GM12878 (cell line): Measurements from ENCODE around the gene NPTN. TPM values are rescaled to one million over a fixed set of nuclear protein-coding genes. Genes with fewer than 3 reads are reported as not detected.

Experiments
- ATAC-seq: fragments of 200-7000 bp; cut with Tn5 transposase; 3 replicates; pipeline ENCODE4 v1.9.1; 2020; ENCODE audit warnings: mild to moderate bottlenecking, moderate library complexity
- BruUV-seq: library from RNA; stranded (reverse); fragments of 400-500 nt; replicated peaks from 2 replicates; lab custom pipeline; 2021; lab: Mats Ljungman, UMichigan
- CTCF ChIA-PET: fragments of 300-600 bp; sonication (Branson Sonifier 250); formaldehyde crosslinking; extraction: SDS; loops from one replicate; lab custom pipeline; 2021; ENCODE audit warnings: inconsistent platforms; lab: Yijun Ruan, JAX
- POLR2A ChIA-PET: fragments of 350-600 bp; formaldehyde crosslinking; extraction: SDS; loops from one replicate; lab custom pipeline; 2021; ENCODE audit warnings: inconsistent platforms; lab: Charles Lee
- RAD21 ChIA-PET: fragments of 300-600 bp; sonication (Branson Sonifier 250); formaldehyde crosslinking; loops from one replicate; lab custom pipeline; 2023; ENCODE audit warnings: antibody characterized with exemption; ENCODE audit not compliant: unreplicated experiment; lab: Charles Lee
- SMC1A ChIA-PET: fragments of 300-600 bp; sonication (Branson Sonifier 250); formaldehyde crosslinking; loops from one replicate; lab custom pipeline; 2023; ENCODE audit not compliant: unreplicated experiment, uncharacterized antibody; lab: Charles Lee
- DNase-seq: peaks from one replicate; pipeline ENCODE4 v3.0.0-alpha.2; 2011; ENCODE audit warnings: low read depth, low spot score
- FAIRE-seq: peaks from 3 replicates; lab custom pipeline; 2011; peaks lifted over from hg19 to GRCh38; lab: Jason Lieb, UNC
- H2AFZ ChIP-seq: 2 replicates; pipeline ENCODE4 v1.6.0; 2011; ENCODE audit warnings: low read depth, low read length, control low read depth; ENCODE audit not compliant: control insufficient read depth
- H3K27ac ChIP-seq: 2 replicates; pipeline ENCODE4 v1.5.1; 2011; ENCODE audit warnings: control low read depth; ENCODE audit not compliant: control insufficient read depth, insufficient read depth
- H3K27me3 ChIP-seq, 2 experiments: replicated peaks in 1 of 2; 2 replicates each; pipeline versions ENCODE4 v1.6.0 to v1.6.1; 2011; ENCODE audit warnings: low read length in 1 of 2; ENCODE audit not compliant: control insufficient read depth in 2 of 2, insufficient read depth in 2 of 2
- H3K36me3 ChIP-seq, 2 experiments: 2 replicates each; pipeline ENCODE4 v1.5.1; 2011; ENCODE audit warnings: low read length in 1 of 2; ENCODE audit not compliant: control insufficient read depth in 2 of 2, insufficient read depth in 2 of 2
- H3K4me1 ChIP-seq: 2 replicates; pipeline ENCODE4 v1.6.1; 2011; ENCODE audit warnings: mild to moderate bottlenecking, low read length, moderate library complexity, mixed read lengths; ENCODE audit not compliant: control insufficient read depth, insufficient read depth
- H3K4me2 ChIP-seq: 2 replicates; pipeline ENCODE4 v1.6.0; 2011; ENCODE audit warnings: control low read depth; ENCODE audit not compliant: control insufficient read depth, insufficient read depth
- H3K4me3 ChIP-seq: fragments of 200-600 bp; sonication (generic); 2 replicates; pipeline ENCODE4 v1.5.1; 2016
- H3K79me2 ChIP-seq: 2 replicates; pipeline ENCODE4 v1.6.0; 2011; ENCODE audit warnings: low read length; ENCODE audit not compliant: control insufficient read depth, insufficient read depth
- H3K9ac ChIP-seq: 2 replicates; pipeline ENCODE4 v1.8.0; 2011; ENCODE audit warnings: low read length, control low read depth, mixed read lengths; ENCODE audit not compliant: control insufficient read depth, insufficient read depth
- H3K9me3 ChIP-seq: replicated peaks from 3 replicates; pipeline ENCODE4 v1.5.1; 2011; ENCODE audit warnings: mild to moderate bottlenecking, low read length; ENCODE audit not compliant: control insufficient read depth, insufficient read depth
- H4K20me1 ChIP-seq: 2 replicates; pipeline ENCODE4 v1.6.0; 2011; ENCODE audit not compliant: control insufficient read depth, insufficient read depth
- BMI1 ChIP-seq: fragments of 450-650 bp; IDR thresholded peaks from 2 replicates; pipeline ENCODE4 v1.6.1; 2016; ENCODE audit warnings: mild to moderate bottlenecking, moderate library complexity, borderline replicate concordance
- ETV6 ChIP-seq, 2 experiments: fragments of 450-650 bp in 1 of 2; IDR thresholded peaks in 1 of 2; conservative IDR thresholded peaks in 1 of 2; 2 replicates each; pipeline ENCODE4 v1.6.1; 2014; ENCODE audit warnings: antibody characterized with exemption in 1 of 2, borderline replicate concordance in 1 of 2, low read depth in 1 of 2, mild to moderate bottlenecking in 1 of 2, moderate library complexity in 1 of 2
- NKRF ChIP-seq: fragments of 450-650 bp; conservative IDR thresholded peaks from 2 replicates; pipeline ENCODE4 v1.6.1; 2017; ENCODE audit warnings: mild to moderate bottlenecking, moderate library complexity
- RELA ChIP-seq: fragments of 450-650 bp; IDR thresholded peaks from 2 replicates; pipeline ENCODE4 v1.8.0; 2014; ENCODE audit warnings: borderline replicate concordance; ENCODE audit not compliant: partially characterized antibody
- RUNX3 ChIP-seq: IDR thresholded peaks from 2 replicates; pipeline ENCODE4 v1.6.1; 2012; ENCODE audit warnings: low read length, inconsistent platforms
- SKIL ChIP-seq: fragments of 450-650 bp; IDR thresholded peaks from 2 replicates; pipeline ENCODE4 v1.6.1; 2017; ENCODE audit warnings: mild to moderate bottlenecking, low read depth, inconsistent platforms; ENCODE audit not compliant: poor library complexity, severe bottlenecking
- STAT1 ChIP-seq: fragments of 450-650 bp; conservative IDR thresholded peaks from 2 replicates; pipeline ENCODE4 v1.6.1; 2014; ENCODE audit warnings: antibody characterized with exemption, mild to moderate bottlenecking
- TAF1 ChIP-seq: IDR thresholded peaks from 2 replicates; pipeline ENCODE4 v1.6.1; 2011; ENCODE audit warnings: mild to moderate bottlenecking, low read depth, low read length, borderline replicate concordance
- WRNIP1 ChIP-seq: IDR thresholded peaks from 2 replicates; pipeline ENCODE4 v1.6.1; 2011; ENCODE audit warnings: low read depth, low read length, improper control_type of control experiment, borderline replicate concordance
- ZNF622 ChIP-seq: fragments of 450-650 bp; IDR thresholded peaks from 2 replicates; pipeline ENCODE4 v1.6.1; 2017; ENCODE audit warnings: mild to moderate bottlenecking, inconsistent platforms
- WGBS: methylation state at CpG from one replicate; pipeline ENCODE4 v1.1.6; 2016; ENCODE audit warnings: low lambda C conversion rate; ENCODE audit not compliant: insufficient replicate concordance, insufficient coverage; ENCODE audit errors: missing lambda C conversion rate; 5-methylcytosine and 5-hydroxymethylcytosine counted together
- in situ Hi-C: fragments of 300-500 bp; cut with MboI; formaldehyde crosslinking; loops from 9 replicates; pipeline ENCODE4 v1.14.3; 2018; ENCODE audit warnings: mixed read lengths
- intact Hi-C: fragments of 100-400 bp; cut with micrococcal nuclease; formaldehyde crosslinking; loops from one replicate; pipeline ENCODE4 v1.14.2; 2022; ENCODE audit not compliant: unreplicated experiment
- polyA plus RNA-seq, 11 experiments: library from polyadenylated mRNA; depleted of rRNA in 4 of 11; unstranded in 6 of 11; stranded (reverse) in 5 of 11; fragments of >200 nt; fragmentation: Nextera tagmentation in 4 of 11; fragmentation: Illumina TruSeq in 1 of 11; extraction: Ambion mirVana in 4 of 11; extraction: Trizol in 1 of 11; gene quantifications; 1 replicate in 1 of 11; 2 replicates in 10 of 11; pipeline versions ENCODE4 v1.2.1 to v1.2.3, GENCODE V29; 2011 to 2016; ENCODE audit warnings: inconsistent platforms in 2 of 11, missing spikeins in 2 of 11, low read depth in 1 of 11
- total RNA-seq, 4 experiments: library from RNA; depleted of rRNA in 3 of 4; stranded (reverse); fragments of >200 nt in 3 of 4; fragmentation: Illumina TruSeq in 1 of 4; extraction: Trizol in 1 of 4; gene quantifications; 2 replicates each; pipeline versions ENCODE4 v1.2.1 to v1.2.3, GENCODE V29; 2013 to 2021

The NPTN gene
- total and polyA plus RNA-seq, 10 of the 15 experiments (the other 5 are each of a cell fraction or from before 2014, with no cell fraction given): 17.8 to 79.1 (median 41.7) TPM

- TF ChIP-seq SKIL (no peak), TAF1 (no peak), ZNF622 (no peak), ETV6 (conservative IDR thresholded peaks at IDR 0.05 in 1 of 2, IDR thresholded peaks at IDR 0.05 in 1 of 2; ENCODE audit: borderline replicate concordance in 1 of 2, low read depth in 1 of 2) (no peak), BMI1 (no peak), RELA (no peak), NKRF (no peak), WRNIP1 (no peak), STAT1 (no peak), RUNX3 (no peak)
- TF ChIP-seq, all 136 proteins: peak for 0
- ChIA-PET RAD21 (no interaction called here), CTCF (no interaction called here), POLR2A (no interaction called here), SMC1A (interaction anchor here (0.8 kb wide), 1 partner anchor 35 kb away, joined by 3 read pairs; no protein-coding TSS in a partner anchor)
- FAIRE-seq: no peak
- H3K9ac ChIP-seq: no peak overlapping the region
- no peak for DNase-seq
- TSS peak; percentile 15 for BruUV-seq
- peaks cover 5 to 31% of the 10 kb centered on the region in 2 experiments for H3K36me3 ChIP-seq
- H3K4me2 ChIP-seq: no peak overlapping the region
- no peaks in the 10 kb centered on the region for H3K27me3 ChIP-seq
- H3K4me1 ChIP-seq: no peaks in the 10 kb centered on the region
- in situ Hi-C loops (no loop called here), intact Hi-C loops (no loop called here)
- H3K27ac ChIP-seq: no peak overlapping the region
- no peak overlapping the region for H3K4me3 ChIP-seq
- WGBS: 87% methylated on average over 5 of the region's 5 CpGs
- no peaks in the 10 kb centered on the region for H3K9me3 ChIP-seq
- no peak for ATAC-seq
- no peak overlapping the region for H2AFZ ChIP-seq
- no peaks in the 10 kb centered on the region for H4K20me1 ChIP-seq
- no peaks in the 10 kb centered on the region for H3K79me2 ChIP-seq
Observed at GRCh38 chr15:73584699-73585420, 48.3 kb downstream of the NPTN start.
